Peyer's patch (tissue), 4 donors: ENCODE measurements around the gene LMBRD2. TPM values are rescaled to one million over a fixed set of nuclear protein-coding genes. Genes with fewer than 3 reads are reported as not detected.

Experiments used
- DNase-seq, 3 donors: peaks; one replicate each; pipeline ENCODE4 v3.0.0-alpha.2; 2017 to 2019
- H3K27ac ChIP-seq, 4 donors: fragments of 200-600 bp; sonication (generic); one replicate each; pipeline ENCODE4 v1.5.1; 2016 to 2019
- H3K27me3 ChIP-seq, 2 donors: fragments of 200-600 bp; sonication (generic); one replicate each; pipeline ENCODE4 v1.5.1; 2019
- H3K36me3 ChIP-seq, 3 donors: fragments of 200-600 bp; sonication (generic); one replicate each; pipeline ENCODE4 v1.5.1; 2016 to 2019
- H3K4me1 ChIP-seq, 4 donors: fragments of 200-600 bp; sonication (generic); one replicate each; pipeline ENCODE4 v1.5.1; 2016 to 2019
- H3K4me3 ChIP-seq, 4 donors: fragments of 200-600 bp; sonication (generic); 1 replicate in 3 of 4; 2 replicates in 1 of 4; pipeline ENCODE4 v1.5.1; 2016 to 2019; ENCODE audit warnings: mild to moderate bottlenecking in 1 of 4
- H3K9me3 ChIP-seq, 4 donors: fragments of 200-600 bp; sonication (generic); one replicate each; pipeline ENCODE4 v1.5.1; 2016 to 2019; ENCODE audit warnings: mild to moderate bottlenecking in 1 of 4
- POLR2A ChIP-seq, 2 donors: fragments of 450-650 bp; IDR thresholded peaks; one replicate each; pipeline ENCODE4 v1.5.1; 2017; ENCODE audit warnings: antibody characterized with exemption in 2 of 2, mild to moderate bottlenecking in 2 of 2, moderate library complexity in 2 of 2
- total RNA-seq, 4 donors: library from RNA; depleted of rRNA; stranded (reverse); fragments of >200 nt; gene quantifications; one replicate each; pipeline ENCODE4 v1.1.0, GENCODE V29; 2016
- TF ChIP-seq, protein P1 (sequence below), 6 experiments: fragments of 450-650 bp in 4 of 6; fragments of 200-600 bp in 2 of 6; sonication (generic) in 1 of 6; IDR thresholded peaks; one replicate each; pipeline ENCODE4 v1.5.1; 2017 to 2019; ENCODE audit warnings: antibody characterized with exemption in 6 of 6, mild to moderate bottlenecking in 3 of 6, moderate library complexity in 1 of 6

The LMBRD2 gene
- total RNA-seq, 4 donors from 2014 or later, result 9.9 to 55.3 (median 22.0) TPM

DNA sequence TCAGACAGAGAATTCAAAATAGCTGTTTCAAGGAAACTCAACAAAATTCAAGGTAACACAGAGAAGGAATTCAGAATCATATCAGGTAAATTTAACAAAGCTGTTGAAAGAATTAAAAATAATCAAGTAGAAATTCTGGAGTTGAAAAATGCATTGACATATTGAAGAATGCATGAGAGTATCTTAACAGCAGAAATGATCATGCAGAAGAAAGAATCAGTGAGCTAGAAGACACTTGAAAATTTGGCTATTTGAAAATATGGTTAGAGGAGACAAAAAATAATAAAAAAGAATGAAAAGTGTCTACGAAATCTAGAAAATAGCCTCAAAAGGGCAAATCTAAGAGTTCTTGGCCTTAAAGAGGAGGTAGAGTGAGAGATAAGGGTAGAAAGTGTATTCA lies 22.9 kb downstream of the LMBRD2 start:
- DNase-seq, result no peak
- H3K4me3 ChIP-seq, result no peak overlapping the region
- H3K27ac ChIP-seq, result no peak overlapping the region
- no peaks in the 10 kb centered on the region for H3K9me3 ChIP-seq
- H3K36me3 ChIP-seq, result peaks cover 0 to 19% (median 0%) of the 10 kb centered on the region in 3 donors
- H3K27me3 ChIP-seq, result no peaks in the 10 kb centered on the region
- no peaks in the 10 kb centered on the region for H3K4me1 ChIP-seq
- TF ChIP-seq, protein P1, sequence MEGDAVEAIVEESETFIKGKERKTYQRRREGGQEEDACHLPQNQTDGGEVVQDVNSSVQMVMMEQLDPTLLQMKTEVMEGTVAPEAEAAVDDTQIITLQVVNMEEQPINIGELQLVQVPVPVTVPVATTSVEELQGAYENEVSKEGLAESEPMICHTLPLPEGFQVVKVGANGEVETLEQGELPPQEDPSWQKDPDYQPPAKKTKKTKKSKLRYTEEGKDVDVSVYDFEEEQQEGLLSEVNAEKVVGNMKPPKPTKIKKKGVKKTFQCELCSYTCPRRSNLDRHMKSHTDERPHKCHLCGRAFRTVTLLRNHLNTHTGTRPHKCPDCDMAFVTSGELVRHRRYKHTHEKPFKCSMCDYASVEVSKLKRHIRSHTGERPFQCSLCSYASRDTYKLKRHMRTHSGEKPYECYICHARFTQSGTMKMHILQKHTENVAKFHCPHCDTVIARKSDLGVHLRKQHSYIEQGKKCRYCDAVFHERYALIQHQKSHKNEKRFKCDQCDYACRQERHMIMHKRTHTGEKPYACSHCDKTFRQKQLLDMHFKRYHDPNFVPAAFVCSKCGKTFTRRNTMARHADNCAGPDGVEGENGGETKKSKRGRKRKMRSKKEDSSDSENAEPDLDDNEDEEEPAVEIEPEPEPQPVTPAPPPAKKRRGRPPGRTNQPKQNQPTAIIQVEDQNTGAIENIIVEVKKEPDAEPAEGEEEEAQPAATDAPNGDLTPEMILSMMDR (IDR thresholded peaks at IDR 0.05), result no peak
- no peak for TF ChIP-seq POLR2A (IDR thresholded peaks at IDR 0.05)

DNA sequence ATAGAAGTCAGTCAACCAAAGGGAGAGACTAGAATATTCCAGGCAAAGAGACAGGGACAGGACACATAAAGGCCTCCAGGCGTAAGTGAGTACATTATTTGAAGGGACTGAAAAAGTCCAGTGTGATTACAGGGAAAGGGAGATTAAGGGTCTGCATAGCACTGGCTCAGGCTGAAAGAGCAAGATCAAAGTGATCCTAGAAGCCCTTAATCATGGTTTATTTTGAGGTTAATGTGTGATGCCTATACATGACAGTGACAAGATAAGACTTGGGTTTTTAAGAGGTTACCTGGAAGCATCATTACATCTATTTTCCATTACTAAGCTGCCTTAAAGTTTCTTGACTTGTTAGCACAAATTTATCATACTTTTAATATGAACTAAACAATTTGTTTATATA lies 25.8 kb downstream of the LMBRD2 start:
- no peak for DNase-seq
- Histone ChIP-seq H3K27ac (no peak overlapping the region), H3K4me3 (no peak overlapping the region), H3K36me3 (peaks cover 0 to 28% (median 0%) of the 10 kb centered on the region in 3 donors), H3K9me3 (no peaks in the 10 kb centered on the region), H3K27me3 (no peaks in the 10 kb centered on the region), H3K4me1 (no peaks in the 10 kb centered on the region)
- TF ChIP-seq POLR2A (IDR thresholded peaks at IDR 0.05), result no peak

DNA sequence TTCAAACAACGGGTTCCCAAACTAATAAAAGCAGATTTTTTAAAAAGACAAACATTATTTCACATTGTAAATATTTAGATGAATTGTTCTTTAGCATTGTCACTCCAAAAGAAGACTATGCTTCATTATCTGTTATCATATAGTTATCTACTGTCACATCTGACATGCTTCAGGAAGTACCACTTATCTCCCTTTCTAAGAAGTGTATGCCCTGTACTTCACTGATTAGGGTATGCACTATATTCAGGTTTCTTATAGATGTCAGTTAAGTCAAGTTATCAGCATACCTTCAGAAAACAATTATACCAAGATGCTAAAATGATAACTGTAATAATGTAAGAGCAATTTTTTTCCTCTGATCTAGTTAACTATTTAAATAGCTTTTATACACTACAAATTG lies 40.4 kb downstream of the LMBRD2 start:
- peaks cover 0 to 49% (median 0%) of the 10 kb centered on the region in 3 donors for H3K36me3 ChIP-seq
- DNase-seq, result no peak
- H3K27me3 ChIP-seq, result no peaks in the 10 kb centered on the region
- TF ChIP-seq, protein P1 (IDR thresholded peaks at IDR 0.05), result no peak
- TF ChIP-seq POLR2A (IDR thresholded peaks at IDR 0.05), result no peak
- H3K27ac ChIP-seq, result no peak overlapping the region
- no peak overlapping the region for H3K4me3 ChIP-seq
- H3K4me1 ChIP-seq, result no peaks in the 10 kb centered on the region
- no peaks in the 10 kb centered on the region for H3K9me3 ChIP-seq

DNA sequence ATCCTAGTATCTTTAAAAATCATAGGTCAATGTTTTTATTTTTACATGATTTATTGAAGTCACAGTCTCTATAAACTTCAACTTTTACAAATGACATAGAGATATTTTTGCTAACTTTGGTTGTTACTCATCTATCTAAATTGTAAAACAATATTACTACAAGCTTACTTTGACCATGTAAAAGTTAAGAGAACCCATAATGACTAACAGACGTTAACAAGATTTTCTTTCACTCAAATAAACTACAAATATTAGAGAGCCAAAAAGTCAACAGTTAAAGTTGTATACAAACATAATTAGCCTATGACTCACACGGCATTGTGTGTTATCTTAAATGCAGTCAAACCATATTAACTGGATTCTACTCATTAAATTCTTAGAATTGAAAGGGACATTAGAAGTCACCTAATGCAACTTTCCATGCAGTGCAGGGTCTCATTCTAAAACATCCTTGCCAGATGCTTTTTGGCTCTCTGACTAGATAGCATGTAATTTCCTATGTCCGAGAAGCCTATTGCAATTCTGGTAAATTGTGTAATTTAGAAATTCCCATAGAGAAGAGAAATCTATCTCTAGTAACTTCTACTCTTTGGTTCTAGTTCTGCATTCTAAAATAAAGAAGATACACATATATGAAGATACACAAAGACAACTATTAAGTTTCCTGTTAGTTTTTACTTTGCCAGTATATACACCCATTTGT lies 42.8 kb downstream of the LMBRD2 start:
- Histone ChIP-seq H3K4me1 (no peaks in the 10 kb centered on the region), H3K9me3 (no peaks in the 10 kb centered on the region), H3K4me3 (no peak overlapping the region), H3K27me3 (no peaks in the 10 kb centered on the region), H3K36me3 (peaks cover 0 to 56% (median 0%) of the 10 kb centered on the region in 3 donors), H3K27ac (no peak overlapping the region)
- no peak for DNase-seq
- no peak for TF ChIP-seq POLR2A (IDR thresholded peaks at IDR 0.05)
- TF ChIP-seq, protein P1 (IDR thresholded peaks at IDR 0.05), result no peak

DNA sequence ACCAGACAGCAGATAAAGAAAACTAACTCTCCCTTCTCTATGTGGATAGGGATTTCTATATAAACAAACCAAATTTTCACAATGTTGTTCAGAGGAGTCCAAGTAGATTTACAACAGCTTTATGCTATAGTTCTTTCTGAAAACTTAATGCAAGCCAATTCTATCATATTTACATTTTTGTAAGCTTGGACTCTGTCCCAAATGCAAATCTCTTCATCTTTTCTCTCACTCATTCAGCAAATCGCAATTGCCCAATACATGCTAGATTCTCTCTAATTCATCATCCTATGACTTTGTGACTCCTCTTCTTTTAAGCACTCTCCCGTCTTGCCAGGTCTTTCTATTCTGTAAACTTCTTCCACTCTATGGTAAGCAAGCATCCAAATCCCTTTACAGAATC lies 45.9 kb downstream of the LMBRD2 start:
- DNase-seq, result no peak
- no peaks in the 10 kb centered on the region for H3K4me1 ChIP-seq
- H3K27ac ChIP-seq, result no peak overlapping the region
- H3K4me3 ChIP-seq, result no peak overlapping the region
- H3K36me3 ChIP-seq, result peaks cover 0 to 49% (median 0%) of the 10 kb centered on the region in 3 donors
- no peaks in the 10 kb centered on the region for H3K9me3 ChIP-seq
- no peaks in the 10 kb centered on the region for H3K27me3 ChIP-seq
- TF ChIP-seq, protein P1 (IDR thresholded peaks at IDR 0.05), result no peak
- TF ChIP-seq POLR2A (IDR thresholded peaks at IDR 0.05), result no peak

DNA sequence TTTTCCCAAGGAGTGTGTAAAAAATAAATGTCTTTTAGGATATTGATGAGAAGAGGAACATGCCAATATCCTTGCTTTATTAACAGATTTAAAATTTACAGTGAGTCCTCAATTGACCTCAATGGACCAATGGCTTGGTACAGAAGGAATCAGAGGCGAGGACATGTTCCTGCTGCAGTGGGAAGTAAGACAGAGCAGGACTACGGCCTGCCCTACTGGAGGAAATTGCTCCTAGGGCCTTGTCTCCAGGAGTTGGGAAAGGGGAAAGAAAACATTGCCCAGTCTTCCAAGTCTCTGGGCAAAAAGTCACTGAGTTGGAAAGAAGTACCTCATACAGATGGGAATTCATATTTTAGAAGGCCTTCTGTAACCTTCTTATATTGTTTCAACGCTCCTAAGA lies 51.9 kb downstream of the LMBRD2 start:
- no peak for TF ChIP-seq POLR2A (IDR thresholded peaks at IDR 0.05)
- TF ChIP-seq, protein P1 (IDR thresholded peaks at IDR 0.05), result no peak
- no peak for DNase-seq
- H3K36me3 ChIP-seq, result peaks cover 0 to 11% (median 0%) of the 10 kb centered on the region in 3 donors
- no peaks in the 10 kb centered on the region for H3K4me1 ChIP-seq
- H3K9me3 ChIP-seq, result no peaks in the 10 kb centered on the region
- H3K4me3 ChIP-seq, result no peak overlapping the region
- no peak overlapping the region for H3K27ac ChIP-seq
- H3K27me3 ChIP-seq, result no peaks in the 10 kb centered on the region
